Measurements from ENCODE around the gene OR5H14. TPM values are rescaled to one million over a fixed set of nuclear protein-coding genes. Genes with fewer than 3 reads are reported as not detected.
"Not testable (repeated sequence)": the region's sequence is repeated elsewhere in the genome, so short reads cannot be mapped to it uniquely, and the experiment has no call there.

The OR5H14 gene
- total RNA-seq, 1 donor from 2014 or later: not detected

GRCh38 chr3:98185180-98185579, 37.9 kb downstream of the OR5H14 start:
- TF ChIP-seq, protein P1, sequence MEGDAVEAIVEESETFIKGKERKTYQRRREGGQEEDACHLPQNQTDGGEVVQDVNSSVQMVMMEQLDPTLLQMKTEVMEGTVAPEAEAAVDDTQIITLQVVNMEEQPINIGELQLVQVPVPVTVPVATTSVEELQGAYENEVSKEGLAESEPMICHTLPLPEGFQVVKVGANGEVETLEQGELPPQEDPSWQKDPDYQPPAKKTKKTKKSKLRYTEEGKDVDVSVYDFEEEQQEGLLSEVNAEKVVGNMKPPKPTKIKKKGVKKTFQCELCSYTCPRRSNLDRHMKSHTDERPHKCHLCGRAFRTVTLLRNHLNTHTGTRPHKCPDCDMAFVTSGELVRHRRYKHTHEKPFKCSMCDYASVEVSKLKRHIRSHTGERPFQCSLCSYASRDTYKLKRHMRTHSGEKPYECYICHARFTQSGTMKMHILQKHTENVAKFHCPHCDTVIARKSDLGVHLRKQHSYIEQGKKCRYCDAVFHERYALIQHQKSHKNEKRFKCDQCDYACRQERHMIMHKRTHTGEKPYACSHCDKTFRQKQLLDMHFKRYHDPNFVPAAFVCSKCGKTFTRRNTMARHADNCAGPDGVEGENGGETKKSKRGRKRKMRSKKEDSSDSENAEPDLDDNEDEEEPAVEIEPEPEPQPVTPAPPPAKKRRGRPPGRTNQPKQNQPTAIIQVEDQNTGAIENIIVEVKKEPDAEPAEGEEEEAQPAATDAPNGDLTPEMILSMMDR (IDR thresholded peaks at IDR 0.05; ENCODE audit: insufficient read depth, low read length, poor library complexity, severe bottlenecking): peak; percentile 12
- no peak for DNase-seq (ENCODE audit: low read depth)
- Histone ChIP-seq H3K36me3 (ENCODE audit: control insufficient read depth, insufficient read depth, low read length) (no peaks in the 10 kb centered on the region), H3K4me3 (ENCODE audit: low read depth, low read length) (no peak overlapping the region), H3K27me3 (ENCODE audit: control insufficient read depth, insufficient read depth, low read length) (no peaks in the 10 kb centered on the region)

GRCh38 chr3:98188545-98188944, 41.3 kb downstream of the OR5H14 start:
- TF ChIP-seq, protein P1 (IDR thresholded peaks at IDR 0.05; ENCODE audit: insufficient read depth, low read length, poor library complexity, severe bottlenecking): peak; percentile 28
- Histone ChIP-seq H3K36me3 (ENCODE audit: control insufficient read depth, insufficient read depth, low read length) (no peaks in the 10 kb centered on the region), H3K4me3 (ENCODE audit: low read depth, low read length) (no peak overlapping the region), H3K27me3 (ENCODE audit: control insufficient read depth, insufficient read depth, low read length) (no peaks in the 10 kb centered on the region)
- no peak for DNase-seq (ENCODE audit: low read depth)

GRCh38 chr3:98190911-98191310, 43.6 kb downstream of the OR5H14 start:
- not testable (repeated sequence) for H3K27me3 ChIP-seq (ENCODE audit: control insufficient read depth, insufficient read depth, low read length); H3K36me3 ChIP-seq (ENCODE audit: control insufficient read depth, insufficient read depth, low read length); H3K4me3 ChIP-seq (ENCODE audit: low read depth, low read length); DNase-seq (ENCODE audit: low read depth)

GRCh38 chr3:98196293-98196692, 49.0 kb downstream of the OR5H14 start:
- DNase-seq (ENCODE audit: low read depth); H3K36me3 ChIP-seq (ENCODE audit: control insufficient read depth, insufficient read depth, low read length): not testable (repeated sequence)

DNA sequence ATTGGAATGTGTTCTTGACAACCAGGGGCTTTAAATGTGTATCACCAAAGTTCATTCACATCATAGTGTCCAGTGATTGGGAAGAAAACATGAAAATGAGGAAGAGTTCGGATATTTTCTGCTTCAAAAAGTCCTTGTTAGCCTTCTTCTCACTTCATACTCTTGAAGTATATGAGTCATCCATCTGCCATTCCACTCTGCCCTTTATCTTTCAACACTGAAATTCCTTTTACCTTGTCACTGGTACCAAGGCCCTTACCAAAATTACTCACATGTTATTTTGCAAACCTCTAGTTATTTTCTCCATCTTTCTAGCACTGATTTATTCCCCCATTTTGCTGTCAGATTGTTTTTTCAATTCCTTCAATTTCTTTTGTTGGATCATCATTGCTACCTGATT, 51.7 kb downstream of the OR5H14 start:
- Histone ChIP-seq H3K4me3 (ENCODE audit: low read depth, low read length) (no peak overlapping the region), H3K36me3 (ENCODE audit: control insufficient read depth, insufficient read depth, low read length) (no peaks in the 10 kb centered on the region), H3K27me3 (ENCODE audit: control insufficient read depth, insufficient read depth, low read length) (no peaks in the 10 kb centered on the region)
- DNase-seq (ENCODE audit: low read depth): no peak
- TF ChIP-seq, protein P1 (IDR thresholded peaks at IDR 0.05; ENCODE audit: insufficient read depth, low read length, poor library complexity, severe bottlenecking): no peak

More at GRCh38 chr3:98196293-98196692, 49.0 kb downstream of the OR5H14 start:
- H3K27me3 ChIP-seq (ENCODE audit: control insufficient read depth, insufficient read depth, low read length); H3K4me3 ChIP-seq (ENCODE audit: low read depth, low read length): not testable (repeated sequence)

Other genes with a start within 250 kb of the OR5H14 start
- 21.5 and 22.0 TPM in 2 replicates for gene RIOX2, start 175.0 kb upstream of the OR5H14 start, total RNA-seq
- gene GABRR3, start 112.2 kb upstream of the OR5H14 start, total RNA-seq: not detected in 2 replicates
- not detected in 2 replicates for gene OR5AC2, start 60.3 kb upstream of the OR5H14 start, total RNA-seq
- not detected in 2 replicates for gene OR5H1, start 16.8 kb upstream of the OR5H14 start, total RNA-seq
- not detected in 2 replicates for gene OR5H15, start 19.2 kb downstream of the OR5H14 start, total RNA-seq
- gene OR5H6, start 116.8 kb downstream of the OR5H14 start, total RNA-seq: not detected in 2 replicates
- gene OR5H2, start 135.0 kb downstream of the OR5H14 start, total RNA-seq: not detected in 2 replicates
- not detected in 2 replicates for gene OR5K4, start 206.4 kb downstream of the OR5H14 start, total RNA-seq
- not detected in 2 replicates for gene OR5K3, start 243.2 kb downstream of the OR5H14 start, total RNA-seq

Measured in kidney epithelial cell (primary cell).